Measurements from ENCODE around the gene RSPH6A.

- TF ChIP-seq CTCF (conservative IDR thresholded peaks at IDR 0.05; ENCODE audit: low read length), result no peak
- no peak for TF ChIP-seq EZH2phosphoT487 (IDR thresholded peaks at IDR 0.05; ENCODE audit: borderline replicate concordance)
These were observed 7.6 kb upstream of the RSPH6A start for GRCh38 chr19:45822716-45823115.

All from Loucy (cell line).